HepG2 (cell line): ENCODE results near the gene FKBP1B.
A peak's percentile ranks its signal among the peaks of the same experiment; 100 is the strongest.

Experiments
- CTCF ChIP-seq: sonication (generic); formaldehyde crosslinking; IDR thresholded peaks from 2 replicates; pipeline ENCODE4 v1.5.0; 2020; ENCODE audit warnings: mild to moderate bottlenecking, missing genetic modification reagents, moderate library complexity
- DMAP1 ChIP-seq: IDR thresholded peaks from 2 replicates; pipeline ENCODE4 v1.6.1; 2016
- E2F5 ChIP-seq: sonication (generic); formaldehyde crosslinking; conservative IDR thresholded peaks from 2 replicates; pipeline ENCODE4 v1.4.0; 2020; ENCODE audit warnings: missing genetic modification reagents
- HDAC1 ChIP-seq: sonication (generic); formaldehyde crosslinking; IDR thresholded peaks from 2 replicates; pipeline ENCODE4 v1.5.1; 2020; ENCODE audit warnings: mild to moderate bottlenecking, missing genetic modification reagents
- KLF15 ChIP-seq: sonication (generic); formaldehyde crosslinking; IDR thresholded peaks from 2 replicates; pipeline ENCODE4 v1.8.1; 2023; ENCODE audit warnings: borderline replicate concordance, mild to moderate bottlenecking, inconsistent platforms, missing genetic modification reagents, mixed read lengths
- MXI1 ChIP-seq: IDR thresholded peaks from 3 replicates; pipeline ENCODE4 v1.6.1; 2012; ENCODE audit warnings: low read depth, low read length, inconsistent platforms, borderline replicate concordance
- POLR2A ChIP-seq, 2 experiments: IDR thresholded peaks; 2 replicates each; pipeline ENCODE4 v1.6.1; 2011; ENCODE audit warnings: low read depth in 2 of 2, low read length in 2 of 2, mild to moderate bottlenecking in 1 of 2, moderate library complexity in 1 of 2; ENCODE audit not compliant: insufficient read depth in 1 of 2
- ZNF143 ChIP-seq: sonication (generic); formaldehyde crosslinking; IDR thresholded peaks from 2 replicates; pipeline ENCODE4 v1.4.0; 2020; ENCODE audit warnings: missing genetic modification reagents

GRCh38 chr2:24050041-24050979 is 769 bp downstream of the FKBP1B start:
- TF ChIP-seq HDAC1 (peak; percentile 46; the same call in 1 of the 2 replicates), E2F5 (CRISPR knock-in tag) (no peak), CTCF (CRISPR knock-in tag) (0 out of 2 replicates have a peak, but pooled peaks have one; percentile 5), KLF15 (CRISPR knock-in tag) (0 out of 2 replicates have a peak, but pooled peaks have one; percentile 38), DMAP1 (CRISPR knock-in tag) (peak; percentile 9; the same call in 1 of the 2 replicates), POLR2A (IDR thresholded peaks at IDR 0.05; ENCODE audit: insufficient read depth in 1 of 2, low read depth in 2 of 2, low read length in 2 of 2) (no peak), ZNF143 (no peak), MXI1 (no peak)
